K562 (cell line): Measurements from ENCODE around the gene CXCR3. TPM values are rescaled to one million over a fixed set of nuclear protein-coding genes. Genes with fewer than 3 reads are reported as not detected.

Experiments
- C11orf30 ChIP-seq: fragments of 450-650 bp; IDR thresholded peaks from 2 replicates; pipeline ENCODE4 v1.6.1; 2016; ENCODE audit warnings: low read depth, mild to moderate bottlenecking
- CBX1 ChIP-seq: sonication (generic); IDR thresholded peaks from 2 replicates; pipeline ENCODE4 v1.6.1; 2016; ENCODE audit warnings: antibody characterized with exemption, low read depth, mild to moderate bottlenecking
- DMBX1 ChIP-seq: fragments of 250-450 bp; sonication (Bioruptor Pico); IDR thresholded peaks from 2 replicates; pipeline ENCODE4 v1.8.0; 2022; ENCODE audit warnings: inconsistent platforms, mild to moderate bottlenecking, moderate library complexity, borderline replicate concordance
- EGR1 ChIP-seq: fragments of 450-650 bp; conservative IDR thresholded peaks from 2 replicates; pipeline ENCODE4 v1.6.1; 2017; ENCODE audit warnings: mild to moderate bottlenecking
- ETS2 ChIP-seq: IDR thresholded peaks from 2 replicates; pipeline ENCODE4 v1.6.1; 2016; ENCODE audit warnings: borderline replicate concordance, missing genetic modification characterization, mild to moderate bottlenecking, moderate library complexity, missing compliant biosample characterization; ENCODE audit not compliant: poor library complexity, severe bottlenecking
- ETV1 ChIP-seq: fragments of 450-650 bp; conservative IDR thresholded peaks from 2 replicates; pipeline ENCODE4 v1.6.1; 2016; ENCODE audit warnings: missing genetic modification characterization, control low read depth, low read depth, missing compliant biosample characterization
- NR2F6 ChIP-seq: fragments of 450-650 bp; formaldehyde crosslinking; IDR thresholded peaks from 2 replicates; pipeline ENCODE4 v1.4.0; 2020; ENCODE audit warnings: mild to moderate bottlenecking
- RFX1 ChIP-seq: fragments of 450-650 bp; IDR thresholded peaks from 2 replicates; pipeline ENCODE4 v1.6.1; 2016; ENCODE audit warnings: mild to moderate bottlenecking, moderate library complexity
- ZKSCAN1 ChIP-seq: fragments of 150-350 bp; IDR thresholded peaks from 2 replicates; pipeline ENCODE4 v1.6.1; 2016; ENCODE audit warnings: low read depth, low read length
- polyA plus RNA-seq, 8 experiments: library from polyadenylated mRNA; depleted of rRNA in 4 of 8; stranded (reverse) in 5 of 8; unstranded in 3 of 8; fragments of >200 nt; fragmentation: Nextera tagmentation in 2 of 8; fragmentation: Illumina TruSeq in 1 of 8; extraction: Ambion mirVana in 2 of 8; extraction: Trizol in 1 of 8; gene quantifications; 2 replicates each; pipeline versions ENCODE4 v1.2.1 to v1.2.3, GENCODE V29; 2011 to 2014; ENCODE audit warnings: inconsistent platforms in 1 of 8, missing spikeins in 1 of 8
- total RNA-seq, 7 experiments: library from RNA; depleted of rRNA in 6 of 7; stranded (reverse); fragments of >200 nt in 6 of 7; fragmentation: Illumina TruSeq in 2 of 7; extraction: Trizol in 2 of 7; gene quantifications; 2 replicates each; pipeline versions ENCODE4 v1.2.1 to v1.2.3, GENCODE V29; 2011 to 2021; ENCODE audit warnings: low replicate concordance in 1 of 7
- TF ChIP-seq, protein P1 (sequence below): fragments of 250-450 bp; sonication (Bioruptor Pico); IDR thresholded peaks from 2 replicates; pipeline ENCODE4 v1.4.0; 2020
- TF ChIP-seq, protein P2 (sequence below), 3 experiments: IDR thresholded peaks in 2 of 3; conservative IDR thresholded peaks in 1 of 3; 2 replicates each; pipeline ENCODE4 v1.5.1; 2011 to 2012; ENCODE audit warnings: low read length in 3 of 3, mild to moderate bottlenecking in 3 of 3, control low read depth in 2 of 3, improper control_type of control experiment in 1 of 3, inconsistent platforms in 1 of 3, low read depth in 1 of 3, mixed read lengths in 1 of 3, moderate library complexity in 1 of 3; ENCODE audit not compliant: insufficient read depth in 2 of 3
- TF ChIP-seq, protein P3 (sequence below): fragments of 200-800 bp; sonication (Bioruptor generic); IDR thresholded peaks from 2 replicates; pipeline ENCODE4 v1.6.1; 2017; ENCODE audit warnings: missing genetic modification characterization, missing compliant biosample characterization

Gene CXCR3
- total and polyA plus RNA-seq, 9 of the 15 experiments (the other 6 are each of a cell fraction or from before 2014, with no cell fraction given), result not detected

DNA sequence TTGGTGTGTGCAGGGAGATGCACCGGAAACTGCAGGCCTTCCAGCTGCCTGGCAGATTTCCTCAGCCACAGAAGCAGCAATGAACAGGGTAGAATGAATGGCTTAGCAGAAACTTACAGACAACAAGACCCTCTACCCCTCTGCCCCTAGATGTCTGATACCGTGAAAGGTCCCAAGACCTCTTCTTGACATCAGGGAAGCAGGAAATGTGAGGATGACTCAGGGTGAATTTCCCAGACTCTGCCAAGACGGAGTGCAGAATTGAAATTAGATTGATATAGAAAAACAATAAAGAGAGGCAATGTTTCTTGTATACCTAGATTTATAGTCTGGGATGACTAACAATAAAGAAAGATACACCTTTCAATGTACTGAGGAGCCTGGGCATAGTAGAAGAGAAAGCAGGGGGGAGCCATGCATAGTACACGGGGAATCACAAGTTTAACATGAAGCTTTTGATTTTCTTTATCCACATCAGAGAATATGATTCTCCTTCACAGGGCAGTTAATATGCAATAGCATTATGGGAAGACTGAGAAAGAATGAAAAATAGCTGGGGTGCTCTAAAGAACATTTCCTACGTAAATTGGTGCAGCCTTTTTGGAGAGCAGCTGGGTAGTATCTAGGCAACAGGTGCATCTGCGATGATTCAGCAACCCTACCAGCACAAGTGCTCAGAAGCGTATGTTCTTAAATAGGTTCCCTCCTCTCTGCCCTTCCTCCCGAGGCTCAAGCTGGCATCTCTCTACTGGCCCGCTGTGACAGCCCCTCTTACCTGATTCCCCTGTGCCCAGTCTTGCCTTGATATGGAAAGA, 18.3 kb upstream of the CXCR3 start (continued):
- TF ChIP-seq, protein P1, sequence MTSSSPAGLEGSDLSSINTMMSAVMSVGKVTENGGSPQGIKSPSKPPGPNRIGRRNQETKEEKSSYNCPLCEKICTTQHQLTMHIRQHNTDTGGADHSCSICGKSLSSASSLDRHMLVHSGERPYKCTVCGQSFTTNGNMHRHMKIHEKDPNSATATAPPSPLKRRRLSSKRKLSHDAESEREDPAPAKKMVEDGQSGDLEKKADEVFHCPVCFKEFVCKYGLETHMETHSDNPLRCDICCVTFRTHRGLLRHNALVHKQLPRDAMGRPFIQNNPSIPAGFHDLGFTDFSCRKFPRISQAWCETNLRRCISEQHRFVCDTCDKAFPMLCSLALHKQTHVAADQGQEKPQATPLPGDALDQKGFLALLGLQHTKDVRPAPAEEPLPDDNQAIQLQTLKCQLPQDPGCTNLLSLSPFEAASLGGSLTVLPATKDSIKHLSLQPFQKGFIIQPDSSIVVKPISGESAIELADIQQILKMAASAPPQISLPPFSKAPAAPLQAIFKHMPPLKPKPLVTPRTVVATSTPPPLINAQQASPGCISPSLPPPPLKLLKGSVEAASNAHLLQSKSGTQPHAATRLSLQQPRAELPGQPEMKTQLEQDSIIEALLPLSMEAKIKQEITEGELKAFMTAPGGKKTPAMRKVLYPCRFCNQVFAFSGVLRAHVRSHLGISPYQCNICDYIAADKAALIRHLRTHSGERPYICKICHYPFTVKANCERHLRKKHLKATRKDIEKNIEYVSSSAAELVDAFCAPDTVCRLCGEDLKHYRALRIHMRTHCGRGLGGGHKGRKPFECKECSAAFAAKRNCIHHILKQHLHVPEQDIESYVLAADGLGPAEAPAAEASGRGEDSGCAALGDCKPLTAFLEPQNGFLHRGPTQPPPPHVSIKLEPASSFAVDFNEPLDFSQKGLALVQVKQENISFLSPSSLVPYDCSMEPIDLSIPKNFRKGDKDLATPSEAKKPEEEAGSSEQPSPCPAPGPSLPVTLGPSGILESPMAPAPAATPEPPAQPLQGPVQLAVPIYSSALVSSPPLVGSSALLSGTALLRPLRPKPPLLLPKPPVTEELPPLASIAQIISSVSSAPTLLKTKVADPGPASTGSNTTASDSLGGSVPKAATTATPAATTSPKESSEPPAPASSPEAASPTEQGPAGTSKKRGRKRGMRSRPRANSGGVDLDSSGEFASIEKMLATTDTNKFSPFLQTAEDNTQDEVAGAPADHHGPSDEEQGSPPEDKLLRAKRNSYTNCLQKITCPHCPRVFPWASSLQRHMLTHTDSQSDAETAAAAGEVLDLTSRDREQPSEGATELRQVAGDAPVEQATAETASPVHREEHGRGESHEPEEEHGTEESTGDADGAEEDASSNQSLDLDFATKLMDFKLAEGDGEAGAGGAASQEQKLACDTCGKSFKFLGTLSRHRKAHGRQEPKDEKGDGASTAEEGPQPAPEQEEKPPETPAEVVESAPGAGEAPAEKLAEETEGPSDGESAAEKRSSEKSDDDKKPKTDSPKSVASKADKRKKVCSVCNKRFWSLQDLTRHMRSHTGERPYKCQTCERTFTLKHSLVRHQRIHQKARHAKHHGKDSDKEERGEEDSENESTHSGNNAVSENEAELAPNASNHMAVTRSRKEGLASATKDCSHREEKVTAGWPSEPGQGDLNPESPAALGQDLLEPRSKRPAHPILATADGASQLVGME (CRISPR knock-in tag), result no peak
- TF ChIP-seq CBX1 (no peak), NR2F6 (CRISPR knock-in tag) (no peak), DMBX1 (CRISPR knock-in tag) (no peak), ZKSCAN1 (no peak), EGR1 (no peak), ETV1 (tag) (no peak), ETS2 (no peak), RFX1 (peak; percentile 62), C11orf30 (peak; percentile 37; the same call in 1 of the 2 replicates)
- TF ChIP-seq, protein P2, sequence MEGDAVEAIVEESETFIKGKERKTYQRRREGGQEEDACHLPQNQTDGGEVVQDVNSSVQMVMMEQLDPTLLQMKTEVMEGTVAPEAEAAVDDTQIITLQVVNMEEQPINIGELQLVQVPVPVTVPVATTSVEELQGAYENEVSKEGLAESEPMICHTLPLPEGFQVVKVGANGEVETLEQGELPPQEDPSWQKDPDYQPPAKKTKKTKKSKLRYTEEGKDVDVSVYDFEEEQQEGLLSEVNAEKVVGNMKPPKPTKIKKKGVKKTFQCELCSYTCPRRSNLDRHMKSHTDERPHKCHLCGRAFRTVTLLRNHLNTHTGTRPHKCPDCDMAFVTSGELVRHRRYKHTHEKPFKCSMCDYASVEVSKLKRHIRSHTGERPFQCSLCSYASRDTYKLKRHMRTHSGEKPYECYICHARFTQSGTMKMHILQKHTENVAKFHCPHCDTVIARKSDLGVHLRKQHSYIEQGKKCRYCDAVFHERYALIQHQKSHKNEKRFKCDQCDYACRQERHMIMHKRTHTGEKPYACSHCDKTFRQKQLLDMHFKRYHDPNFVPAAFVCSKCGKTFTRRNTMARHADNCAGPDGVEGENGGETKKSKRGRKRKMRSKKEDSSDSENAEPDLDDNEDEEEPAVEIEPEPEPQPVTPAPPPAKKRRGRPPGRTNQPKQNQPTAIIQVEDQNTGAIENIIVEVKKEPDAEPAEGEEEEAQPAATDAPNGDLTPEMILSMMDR (IDR thresholded peaks at IDR 0.05 in 2 of 3, conservative IDR thresholded peaks at IDR 0.05 in 1 of 3; ENCODE audit: insufficient read depth in 2 of 3, low read depth in 1 of 3, low read length in 3 of 3), result no peak
- TF ChIP-seq, protein P3, sequence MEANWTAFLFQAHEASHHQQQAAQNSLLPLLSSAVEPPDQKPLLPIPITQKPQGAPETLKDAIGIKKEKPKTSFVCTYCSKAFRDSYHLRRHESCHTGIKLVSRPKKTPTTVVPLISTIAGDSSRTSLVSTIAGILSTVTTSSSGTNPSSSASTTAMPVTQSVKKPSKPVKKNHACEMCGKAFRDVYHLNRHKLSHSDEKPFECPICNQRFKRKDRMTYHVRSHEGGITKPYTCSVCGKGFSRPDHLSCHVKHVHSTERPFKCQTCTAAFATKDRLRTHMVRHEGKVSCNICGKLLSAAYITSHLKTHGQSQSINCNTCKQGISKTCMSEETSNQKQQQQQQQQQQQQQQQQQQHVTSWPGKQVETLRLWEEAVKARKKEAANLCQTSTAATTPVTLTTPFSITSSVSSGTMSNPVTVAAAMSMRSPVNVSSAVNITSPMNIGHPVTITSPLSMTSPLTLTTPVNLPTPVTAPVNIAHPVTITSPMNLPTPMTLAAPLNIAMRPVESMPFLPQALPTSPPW, result no peak
- TF ChIP-seq, all 486 proteins: peak for 4
